ACC112 (cell line): ENCODE measurements around the gene SPATA31C2.
"Not testable (repeated sequence)": the region's sequence is repeated elsewhere in the genome, so short reads cannot be mapped to it uniquely, and the experiment has no call there.

Source experiments
- H2AFZ ChIP-seq: fragments of 200-600 bp; sonication (generic); one replicate; pipeline ENCODE4 v1.6.0; 2017; ENCODE audit warnings: antibody characterized with exemption, low read length; ENCODE audit not compliant: unreplicated experiment
- H3K27ac ChIP-seq: fragments of 200-600 bp; sonication (generic); 2 replicates; pipeline ENCODE4 v1.5.1; 2014; ENCODE audit warnings: low read depth, mild to moderate bottlenecking, antibody characterized with exemption, low read length, moderate library complexity
- H3K27me3 ChIP-seq: fragments of 200-600 bp; sonication (generic); 2 replicates; pipeline ENCODE4 v1.6.1; 2014; ENCODE audit warnings: mild to moderate bottlenecking, antibody characterized with exemption, low read length, moderate library complexity, mixed read lengths; ENCODE audit not compliant: insufficient read depth
- H3K36me3 ChIP-seq: fragments of 200-600 bp; sonication (generic); 2 replicates; pipeline ENCODE4 v1.6.1; 2016; ENCODE audit warnings: mild to moderate bottlenecking, antibody characterized with exemption, low read length, moderate library complexity, mixed read lengths; ENCODE audit not compliant: insufficient read depth
- H3K4me1 ChIP-seq: fragments of 200-600 bp; sonication (generic); one replicate; pipeline ENCODE4 v1.6.1; 2016; ENCODE audit warnings: low read length, mixed read lengths; ENCODE audit not compliant: insufficient read depth, unreplicated experiment, control insufficient read depth
- H3K4me3 ChIP-seq: fragments of 200-600 bp; sonication (generic); 2 replicates; pipeline ENCODE4 v1.5.1; 2014; ENCODE audit warnings: mild to moderate bottlenecking, low read depth, low read length
- H3K79me2 ChIP-seq: fragments of 200-600 bp; sonication (generic); one replicate; pipeline ENCODE4 v1.6.0; 2016; ENCODE audit warnings: low read length; ENCODE audit not compliant: control insufficient read depth, unreplicated experiment, insufficient read depth

Gene SPATA31C2

GRCh38 chr9:88127700-88128300 is 10.5 kb downstream of the SPATA31C2 start:
- H3K27ac ChIP-seq, H3K4me3 ChIP-seq, H3K27me3 ChIP-seq, H3K4me1 ChIP-seq, H3K36me3 ChIP-seq, H2AFZ ChIP-seq, H3K79me2 ChIP-seq: not testable (repeated sequence)

- H3K27me3 ChIP-seq, H2AFZ ChIP-seq, H3K36me3 ChIP-seq, H3K79me2 ChIP-seq, H3K4me3 ChIP-seq, H3K27ac ChIP-seq, H3K4me1 ChIP-seq: not testable (repeated sequence)
These were observed 14.9 kb downstream of the SPATA31C2 start for GRCh38 chr9:88123413-88123812.

GRCh38 chr9:88118121-88118520 is 20.2 kb downstream of the SPATA31C2 start:
- not testable (repeated sequence) for H2AFZ ChIP-seq, H3K36me3 ChIP-seq, H3K79me2 ChIP-seq, H3K4me3 ChIP-seq, H3K27ac ChIP-seq, H3K27me3 ChIP-seq, H3K4me1 ChIP-seq

- H3K79me2 ChIP-seq, H3K27me3 ChIP-seq, H3K36me3 ChIP-seq, H3K4me3 ChIP-seq, H3K4me1 ChIP-seq, H2AFZ ChIP-seq, H3K27ac ChIP-seq: not testable (repeated sequence)
These were observed 23.2 kb downstream of the SPATA31C2 start for GRCh38 chr9:88114968-88115612.

- H3K36me3 ChIP-seq, H3K27ac ChIP-seq, H3K4me1 ChIP-seq, H3K27me3 ChIP-seq, H3K79me2 ChIP-seq, H2AFZ ChIP-seq, H3K4me3 ChIP-seq: not testable (repeated sequence)
These were observed 23.9 kb downstream of the SPATA31C2 start for GRCh38 chr9:88114283-88114967.

GRCh38 chr9:88113156-88114130 is 24.8 kb downstream of the SPATA31C2 start:
- not testable (repeated sequence) for H3K79me2 ChIP-seq, H3K27me3 ChIP-seq, H3K36me3 ChIP-seq, H2AFZ ChIP-seq, H3K27ac ChIP-seq, H3K4me1 ChIP-seq, H3K4me3 ChIP-seq

GRCh38 chr9:88110026-88110425 is 28.2 kb downstream of the SPATA31C2 start:
- Histone ChIP-seq H3K79me2 (no peaks in the 10 kb centered on the region), H3K27ac (no peak overlapping the region), H2AFZ (no peak overlapping the region), H3K36me3 (no peaks in the 10 kb centered on the region), H3K4me1 (no peaks in the 10 kb centered on the region), H3K27me3 (peaks cover 14% of the 10 kb centered on the region), H3K4me3 (no peak overlapping the region)

- Histone ChIP-seq H3K36me3 (no peaks in the 10 kb centered on the region), H3K4me3 (no peak overlapping the region), H3K79me2 (no peaks in the 10 kb centered on the region), H2AFZ (no peak overlapping the region), H3K27ac (no peak overlapping the region), H3K27me3 (peaks cover 15% of the 10 kb centered on the region), H3K4me1 (no peaks in the 10 kb centered on the region)
These were observed 29.5 kb downstream of the SPATA31C2 start for GRCh38 chr9:88108779-88109178.

GRCh38 chr9:88106492-88106891 is 31.8 kb downstream of the SPATA31C2 start:
- Histone ChIP-seq H3K36me3 (no peaks in the 10 kb centered on the region), H3K4me3 (no peak overlapping the region), H3K27me3 (peaks cover 19% of the 10 kb centered on the region), H3K79me2 (no peaks in the 10 kb centered on the region), H2AFZ (no peak overlapping the region), H3K27ac (no peak overlapping the region), H3K4me1 (no peaks in the 10 kb centered on the region)

GRCh38 chr9:88092797-88093331 is 45.4 kb downstream of the SPATA31C2 start:
- Histone ChIP-seq H3K27ac (no peak overlapping the region), H3K4me1 (peaks cover 5% of the 10 kb centered on the region), H2AFZ (no peak overlapping the region), H3K4me3 (no peak overlapping the region), H3K27me3 (no peaks in the 10 kb centered on the region), H3K36me3 (no peaks in the 10 kb centered on the region), H3K79me2 (no peaks in the 10 kb centered on the region)
